HG02885 (cell line): ENCODE data around the gene TPSAB1.
"Not testable (repeated sequence)": the region's sequence is repeated elsewhere in the genome, so short reads cannot be mapped to it uniquely, and the experiment has no call there.

Experiments used
- ATAC-seq: cut with Tn5 transposase; IDR thresholded peaks from one replicate; pipeline ENCODE4 v1.9.1; 2021; ENCODE audit warnings: mild to moderate bottlenecking; ENCODE audit not compliant: unreplicated experiment, poor library complexity

The TPSAB1 gene

GRCh38 chr16:1262210-1262845 is 21.8 kb downstream of the TPSAB1 start:
- ATAC-seq: no peak

GRCh38 chr16:1262846-1263221 is 22.3 kb downstream of the TPSAB1 start:
- ATAC-seq: no peak

GRCh38 chr16:1263591-1264344 is 23.3 kb downstream of the TPSAB1 start:
- no peak for ATAC-seq

- no peak for ATAC-seq
Observed at GRCh38 chr16:1264345-1265089, 24.0 kb downstream of the TPSAB1 start.

- ATAC-seq: no peak
Observed at GRCh38 chr16:1265090-1265630, 24.7 kb downstream of the TPSAB1 start.

GRCh38 chr16:1265826-1266225 is 25.3 kb downstream of the TPSAB1 start:
- ATAC-seq: no peak

- not testable (repeated sequence) for ATAC-seq
Observed at GRCh38 chr16:1269418-1269817, 28.9 kb downstream of the TPSAB1 start.

- ATAC-seq: no peak
Observed at GRCh38 chr16:1271380-1271723, 30.8 kb downstream of the TPSAB1 start.

- ATAC-seq: not testable (repeated sequence)
Observed at GRCh38 chr16:1271724-1272413, 31.4 kb downstream of the TPSAB1 start.

GRCh38 chr16:1272453-1273198 is 32.1 kb downstream of the TPSAB1 start:
- ATAC-seq: no peak

- no peak for ATAC-seq
Observed at GRCh38 chr16:1273816-1274215, 33.3 kb downstream of the TPSAB1 start.

GRCh38 chr16:1274767-1275166 is 34.3 kb downstream of the TPSAB1 start:
- ATAC-seq: no peak

- ATAC-seq: no peak
Observed at GRCh38 chr16:1275791-1276579, 35.5 kb downstream of the TPSAB1 start.

GRCh38 chr16:1276580-1276878 is 36.0 kb downstream of the TPSAB1 start:
- no peak for ATAC-seq

- ATAC-seq: no peak
Observed at GRCh38 chr16:1277151-1277598, 36.7 kb downstream of the TPSAB1 start.

GRCh38 chr16:1277617-1278282 is 37.2 kb downstream of the TPSAB1 start:
- ATAC-seq: no peak

GRCh38 chr16:1278477-1278876 is 38.0 kb downstream of the TPSAB1 start:
- ATAC-seq: no peak

- ATAC-seq: no peak
Observed at GRCh38 chr16:1279081-1279944, 38.8 kb downstream of the TPSAB1 start.
